Heart right ventricle (tissue), 16 donors: ENCODE results near the gene HSPA5. TPM values are rescaled to one million over a fixed set of nuclear protein-coding genes. Genes with fewer than 3 reads are reported as not detected.
A peak's percentile ranks its signal among the peaks of the same experiment; 100 is the strongest.
"Not testable (repeated sequence)": the region's sequence is repeated elsewhere in the genome, so short reads cannot be mapped to it uniquely, and the experiment has no call there.

ENCODE experiments used
- ATAC-seq, 8 donors: fragments of 200-7000 bp; cut with Tn5 transposase; one replicate each; pipeline ENCODE4 v1.9.1; 2020; ENCODE audit warnings: mild to moderate bottlenecking in 8 of 8, moderate library complexity in 8 of 8, moderate number of reproducible peaks in 1 of 8
- DNase-seq, 2 donors: peaks; one replicate each; pipeline ENCODE4 v3.0.0-alpha.2; 2020
- H3K27ac ChIP-seq, 10 donors: fragments of 200-600 bp; sonication (generic) in 2 of 10; one replicate each; pipeline versions ENCODE4 v1.5.0 to v1.8.0; 2020 to 2022; ENCODE audit warnings: mild to moderate bottlenecking in 3 of 10
- H3K27me3 ChIP-seq, 7 donors: fragments of 200-600 bp; one replicate each; pipeline ENCODE4 v1.8.0; 2021 to 2022; ENCODE audit warnings: mild to moderate bottlenecking in 2 of 7
- H3K36me3 ChIP-seq, 9 donors: fragments of 200-600 bp; sonication (generic) in 1 of 9; one replicate each; pipeline versions ENCODE4 v1.5.0 to v1.8.0; 2020 to 2022; ENCODE audit warnings: mild to moderate bottlenecking in 2 of 9
- H3K4me1 ChIP-seq, 9 donors: fragments of 200-600 bp; sonication (generic) in 1 of 9; one replicate each; pipeline versions ENCODE4 v1.5.0 to v1.8.0; 2020 to 2022; ENCODE audit warnings: mild to moderate bottlenecking in 4 of 9
- H3K4me3 ChIP-seq, 10 donors: fragments of 200-600 bp; sonication (generic) in 2 of 10; one replicate each; pipeline versions ENCODE4 v1.5.0 to v1.8.0; 2020 to 2022; ENCODE audit warnings: mild to moderate bottlenecking in 7 of 10, moderate library complexity in 2 of 10
- H3K9me3 ChIP-seq, 11 donors: fragments of 200-600 bp in 10 of 11; sonication (generic) in 2 of 11; one replicate each; pipeline versions ENCODE4 v1.5.0 to v1.8.0; 2013 to 2022; ENCODE audit warnings: mild to moderate bottlenecking in 2 of 11, control low read depth in 1 of 11, moderate library complexity in 1 of 11
- WGBS, 2 donors: extraction: QIAGEN DNeasy Blood & Tissue Kit; methylation state at CpG; one replicate each; pipeline ENCODE4 v1.1.7; 2013; ENCODE audit warnings: inconsistent platforms in 1 of 2; 5-methylcytosine and 5-hydroxymethylcytosine counted together
- intact Hi-C, 10 donors: fragments of 100-400 bp; cut with DNase I; formaldehyde crosslinking; loops; one replicate each; pipeline versions ENCODE4 v1.11.1 to v1.14.2; 2022
- polyA plus RNA-seq, 2 donors: library from polyadenylated mRNA; stranded (reverse); fragments of 200-250 nt; gene quantifications; one replicate each; pipeline ENCODE4 v1.2.3, GENCODE V29; 2013
- total RNA-seq, 10 donors: library from RNA; stranded (reverse); fragmentation: NEBNext Ultra II Directional in 3 of 10; extraction: Animal tissue kit (Norgen Biotek cat#: 25700) in 3 of 10; gene quantifications; one replicate each; pipeline versions ENCODE4 v1.2.1 to v1.2.4, GENCODE V29; 2021 to 2023
- TF ChIP-seq, protein P1 (sequence below), 9 donors: fragments of 200-600 bp; sonication (generic) in 2 of 9; IDR thresholded peaks; one replicate each; pipeline versions ENCODE4 v1.5.0 to v1.8.0; 2021 to 2022; ENCODE audit warnings: antibody characterized with exemption in 9 of 9, mild to moderate bottlenecking in 5 of 9, moderate library complexity in 1 of 9
- donor health status: Arrhythmogenic right ventricular cardiomyopathy.
- donor health status: ischemic (EF 13 %, LVEDD 7.1; RV severe dilation, severe dysfunction).
- donor health status: healthy with polysubstance abuse.
- donor health status: DM: no; HTN: yes; CAD: no.
- donor health status: DM: no; HTN: no; CAD: no.
- donor health status: ischemic (EF 25% LVEDD 6.9; RV normal size, moderate dysfunction).
- donor health status: ischemic (EF 25% LVEDD 5.7; RV mildly dilated, moderate dysfunction).
- donor health status: healthy.
- donor health status: DM: yes; HTN: yes; CAD: no.
- donor health status: Ischemic cardiomyopathy.
- donor health status: ischemic (EF 35%, LVEDD 5.7; RV mildly dilated, moderate dysfunction).
- donor health status: nonischemic (EF 11% LVEDD 7.7; RV severe dilation, severe dysfunction).
- donor health status: DM: yes; HTN: yes; CAD: no.
- donor health status: PGD.
- donor health status: ischemic (EF 29% LVEDD 5.4; RV normal size, mild dysfunction).
- donor health status: nonischemic (EF 23%, LVEDD 6.1; RV moderate dilation, normal function).

HSPA5 gene
- total and polyA plus RNA-seq, 12 donors, result 50.6 to 1,022 (median 234) TPM

DNA sequence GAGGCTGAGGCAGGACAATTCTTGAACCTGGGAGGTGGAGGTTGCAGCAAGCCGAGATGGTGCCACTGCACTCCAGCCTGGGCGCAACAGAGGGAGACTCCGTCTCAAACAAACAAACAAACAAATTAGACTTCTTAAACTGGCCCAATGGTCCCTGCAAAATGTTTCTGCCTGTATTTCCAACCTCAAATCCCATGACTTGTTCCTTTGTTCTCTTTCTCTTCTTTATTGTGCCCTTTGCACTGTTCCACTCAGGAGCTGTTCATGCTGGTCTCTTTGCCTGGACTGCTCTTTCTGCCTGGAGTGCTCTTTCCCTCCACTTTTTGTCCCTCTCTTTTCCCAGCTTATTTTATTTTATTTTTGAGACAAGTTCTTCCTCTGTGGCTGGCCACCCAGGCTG, 36.7 kb downstream of the HSPA5 start:
- intact Hi-C loops, result loop anchor here in 1 of 10 donors (5.0 kb wide), 1 partner anchor 38 kb away; the partner anchor contains the start of gene HSPA5
- TF ChIP-seq, protein P1, sequence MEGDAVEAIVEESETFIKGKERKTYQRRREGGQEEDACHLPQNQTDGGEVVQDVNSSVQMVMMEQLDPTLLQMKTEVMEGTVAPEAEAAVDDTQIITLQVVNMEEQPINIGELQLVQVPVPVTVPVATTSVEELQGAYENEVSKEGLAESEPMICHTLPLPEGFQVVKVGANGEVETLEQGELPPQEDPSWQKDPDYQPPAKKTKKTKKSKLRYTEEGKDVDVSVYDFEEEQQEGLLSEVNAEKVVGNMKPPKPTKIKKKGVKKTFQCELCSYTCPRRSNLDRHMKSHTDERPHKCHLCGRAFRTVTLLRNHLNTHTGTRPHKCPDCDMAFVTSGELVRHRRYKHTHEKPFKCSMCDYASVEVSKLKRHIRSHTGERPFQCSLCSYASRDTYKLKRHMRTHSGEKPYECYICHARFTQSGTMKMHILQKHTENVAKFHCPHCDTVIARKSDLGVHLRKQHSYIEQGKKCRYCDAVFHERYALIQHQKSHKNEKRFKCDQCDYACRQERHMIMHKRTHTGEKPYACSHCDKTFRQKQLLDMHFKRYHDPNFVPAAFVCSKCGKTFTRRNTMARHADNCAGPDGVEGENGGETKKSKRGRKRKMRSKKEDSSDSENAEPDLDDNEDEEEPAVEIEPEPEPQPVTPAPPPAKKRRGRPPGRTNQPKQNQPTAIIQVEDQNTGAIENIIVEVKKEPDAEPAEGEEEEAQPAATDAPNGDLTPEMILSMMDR (IDR thresholded peaks at IDR 0.05), result no peak
- Histone ChIP-seq H3K4me3 (no peak overlapping the region), H3K4me1 (peaks cover 0 to 11% (median 7%) of the 10 kb centered on the region in 9 donors), H3K9me3 (no peaks in the 10 kb centered on the region), H3K27me3 (no peaks in the 10 kb centered on the region), H3K27ac (no peak overlapping the region), H3K36me3 (peaks cover 0 to 68% (median 23%) of the 10 kb centered on the region in 9 donors)
- 75 to 97% methylated on average over 3 of the region's 3 CpGs for WGBS, 2 donors
- DNase-seq (no peak), ATAC-seq (no peak)

DNA sequence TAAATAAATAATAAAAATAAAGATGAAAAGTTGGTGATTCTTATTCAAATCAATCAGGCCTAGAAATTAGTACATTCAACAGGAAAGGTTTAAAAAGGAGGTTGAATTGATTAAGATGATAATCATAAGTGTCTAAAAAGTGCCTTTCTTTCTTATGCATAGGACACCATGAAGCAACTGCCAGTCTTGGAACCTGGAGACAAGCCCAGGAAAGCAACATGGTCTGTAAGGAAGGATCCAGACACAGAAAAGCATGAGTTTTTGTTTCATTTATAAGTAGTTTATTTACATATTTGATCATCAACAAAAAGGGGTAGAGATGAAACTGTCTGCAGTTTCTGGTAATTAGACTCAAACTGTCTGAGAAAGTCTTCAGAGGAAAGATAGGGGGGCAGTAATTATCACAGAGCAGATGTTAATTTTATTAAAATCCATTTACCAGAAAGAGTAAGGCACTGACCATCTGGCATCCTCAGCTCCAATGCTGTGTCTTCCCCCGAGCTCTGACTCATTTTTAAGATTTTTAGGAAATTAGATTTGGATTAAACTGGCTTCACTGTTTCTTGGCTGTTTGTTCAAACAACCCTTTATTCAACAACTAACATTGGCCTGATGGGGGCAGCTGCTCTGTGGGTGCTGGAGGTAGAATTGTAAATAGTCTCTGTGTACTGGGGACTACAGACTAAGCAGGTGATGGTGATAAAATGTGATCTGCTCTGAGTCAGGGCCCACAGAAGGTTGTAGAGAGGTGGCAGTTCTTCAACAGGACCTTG, 38.1 kb downstream of the HSPA5 start:
- Histone ChIP-seq H3K27me3 (no peaks in the 10 kb centered on the region), H3K9me3 (no peaks in the 10 kb centered on the region), H3K36me3 (peaks cover 0 to 54% (median 16%) of the 10 kb centered on the region in 9 donors), H3K4me1 (peaks cover 0 to 14% (median 7%) of the 10 kb centered on the region in 9 donors), H3K4me3 (no peak overlapping the region), H3K27ac (no peak overlapping the region)
- intact Hi-C loops, result loop anchor here in 1 of 10 donors (5.0 kb wide), 1 partner anchor 39 kb away; the partner anchor contains the start of gene HSPA5
- 83 to 93% methylated on average over 1 of the region's 1 CpG for WGBS, 2 donors
- DNase-seq, result no peak
- TF ChIP-seq, protein P1 (IDR thresholded peaks at IDR 0.05), result no peak
- no peak for ATAC-seq

DNA sequence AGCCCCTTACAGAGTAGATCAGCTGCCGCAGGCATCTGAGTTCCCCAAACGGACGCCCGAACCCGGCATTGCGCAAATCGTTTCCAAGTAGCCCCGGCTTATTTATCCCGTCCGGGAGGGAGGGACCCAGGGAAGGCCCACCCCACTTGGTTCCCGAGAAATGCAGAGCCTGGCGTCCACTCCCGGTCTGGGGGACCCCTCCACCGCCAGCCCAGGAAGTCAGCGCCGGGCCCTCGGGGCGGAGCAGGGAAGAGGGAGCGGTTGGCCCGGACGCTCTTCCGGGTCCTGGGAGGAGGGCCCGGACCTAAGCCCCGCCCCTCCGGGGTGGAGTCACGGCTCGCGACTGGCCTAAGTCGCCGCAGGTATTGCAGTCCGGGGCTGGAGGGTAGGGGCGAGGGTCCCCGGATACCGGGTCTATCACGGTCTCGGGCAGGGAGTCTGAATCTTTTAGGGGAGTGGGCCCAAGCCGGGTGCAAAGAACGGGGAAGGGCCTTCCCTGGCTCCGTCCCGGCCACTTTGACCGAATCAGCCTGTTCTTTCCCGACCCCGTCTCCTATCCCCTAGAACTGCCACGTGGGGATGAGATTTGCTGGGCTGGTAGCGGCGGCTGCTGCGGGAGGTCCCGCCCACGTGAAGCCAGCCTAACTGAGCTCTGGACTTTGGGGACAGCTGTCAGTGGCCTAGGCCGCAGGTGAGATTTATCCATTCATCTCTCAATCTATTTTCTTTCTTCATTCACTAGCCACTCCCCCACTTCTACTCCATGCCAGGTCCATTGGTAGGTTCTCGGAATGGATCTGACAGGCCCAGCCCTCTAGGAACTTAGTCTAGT, 40.7 kb downstream of the HSPA5 start, which contains the start of gene RABEPK:
Gene RABEPK, plus strand, starts transcription at position 327 of the 832 bp plus-strand sequence. CDS start 2,472 bp downstream, outside the sequence.
- DNase-seq (peak; percentile 93 to 94), ATAC-seq (peak; percentile 99 to 100 (median 100))
- H3K36me3 ChIP-seq, result peaks cover 0 to 28% (median 6%) of the 10 kb centered on the region in 9 donors
- intact Hi-C loops, result loop anchor here in 2 of 10 donors (2.0 to 5.0 kb wide), 2 partner anchors 40 to 42 kb away; partner anchors contain the start of gene HSPA5 (in 2 of the 2)
- H3K9me3 ChIP-seq, result no peaks in the 10 kb centered on the region
- 1% methylated on average over 48 to 51 of the region's 51 CpGs for WGBS, 2 donors
- peak within 1 kb of the TSS; percentile 36 to 96 (median 87) for H3K27ac ChIP-seq
- H3K27me3 ChIP-seq, result no peaks in the 10 kb centered on the region
- TF ChIP-seq, protein P1 (IDR thresholded peaks at IDR 0.05), result no peak
- peak within 1 kb of the TSS; percentile 47 to 89 (median 72) for H3K4me3 ChIP-seq
- peaks cover 0 to 14% (median 7%) of the 10 kb centered on the region in 9 donors for H3K4me1 ChIP-seq

DNA sequence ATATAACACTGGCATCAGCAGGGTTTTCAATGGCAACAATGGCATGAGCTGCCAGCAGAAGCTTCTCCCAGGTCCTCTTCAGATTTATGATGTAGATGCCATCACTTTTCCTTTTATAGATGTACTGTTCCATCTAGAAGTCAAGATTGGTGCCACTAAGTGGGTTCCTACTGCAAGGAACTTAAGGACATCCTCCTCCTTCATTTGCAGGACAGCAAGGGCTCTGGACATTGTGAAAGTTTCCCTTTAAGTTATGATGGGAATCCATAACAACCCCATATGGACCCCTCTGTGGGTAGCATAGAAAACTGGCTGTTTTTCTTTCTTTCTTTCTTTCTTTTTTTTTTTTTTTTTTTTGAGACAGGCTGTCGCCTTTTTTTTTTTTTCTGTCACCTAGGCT, 45.6 kb downstream of the HSPA5 start:
- ATAC-seq, DNase-seq, H3K27ac ChIP-seq, H3K36me3 ChIP-seq, H3K27me3 ChIP-seq, H3K4me3 ChIP-seq, intact Hi-C loops, H3K9me3 ChIP-seq: not testable (repeated sequence)
- 100% methylated on average over 1 of the region's 1 CpG; no CpG with 5 or more reads in 1 of the 2 donors for WGBS, 2 donors
- peaks cover 0 to 10% (median 6%) of the 10 kb centered on the region in 9 donors for H3K4me1 ChIP-seq

DNA sequence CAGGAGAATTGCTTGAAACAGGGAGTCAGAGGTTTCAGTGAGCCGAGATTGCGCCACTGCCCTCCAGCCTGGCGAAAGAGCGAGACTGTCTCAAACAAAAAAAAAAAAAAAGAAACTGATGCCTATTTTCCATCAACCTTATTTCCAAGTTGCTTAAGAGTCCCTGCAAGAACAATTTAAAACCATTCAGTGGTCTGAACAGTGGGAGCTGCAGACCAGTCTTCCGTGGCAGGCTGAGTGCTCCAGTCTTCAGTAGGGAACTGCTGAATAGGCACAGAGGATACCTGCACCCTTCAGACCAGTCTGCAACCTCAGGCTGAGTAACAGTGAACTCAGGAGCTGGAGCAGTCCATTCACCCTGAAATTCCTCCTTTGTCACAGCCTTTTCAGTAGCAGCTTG, 46.7 kb downstream of the HSPA5 start:
- intact Hi-C loops, DNase-seq, H3K9me3 ChIP-seq, ATAC-seq, H3K27me3 ChIP-seq, H3K27ac ChIP-seq, H3K36me3 ChIP-seq, H3K4me3 ChIP-seq: not testable (repeated sequence)
- WGBS, 2 donors, result 90 to 93% methylated on average over 5 of the region's 5 CpGs
- peaks cover 0 to 15% (median 10%) of the 10 kb centered on the region in 9 donors for H3K4me1 ChIP-seq
